ENCODE data around the gene TXNRD1.
"Not testable (repeated sequence)": the region's sequence is repeated elsewhere in the genome, so short reads cannot be mapped to it uniquely, and the experiment has no call there.

Gene TXNRD1

DNA sequence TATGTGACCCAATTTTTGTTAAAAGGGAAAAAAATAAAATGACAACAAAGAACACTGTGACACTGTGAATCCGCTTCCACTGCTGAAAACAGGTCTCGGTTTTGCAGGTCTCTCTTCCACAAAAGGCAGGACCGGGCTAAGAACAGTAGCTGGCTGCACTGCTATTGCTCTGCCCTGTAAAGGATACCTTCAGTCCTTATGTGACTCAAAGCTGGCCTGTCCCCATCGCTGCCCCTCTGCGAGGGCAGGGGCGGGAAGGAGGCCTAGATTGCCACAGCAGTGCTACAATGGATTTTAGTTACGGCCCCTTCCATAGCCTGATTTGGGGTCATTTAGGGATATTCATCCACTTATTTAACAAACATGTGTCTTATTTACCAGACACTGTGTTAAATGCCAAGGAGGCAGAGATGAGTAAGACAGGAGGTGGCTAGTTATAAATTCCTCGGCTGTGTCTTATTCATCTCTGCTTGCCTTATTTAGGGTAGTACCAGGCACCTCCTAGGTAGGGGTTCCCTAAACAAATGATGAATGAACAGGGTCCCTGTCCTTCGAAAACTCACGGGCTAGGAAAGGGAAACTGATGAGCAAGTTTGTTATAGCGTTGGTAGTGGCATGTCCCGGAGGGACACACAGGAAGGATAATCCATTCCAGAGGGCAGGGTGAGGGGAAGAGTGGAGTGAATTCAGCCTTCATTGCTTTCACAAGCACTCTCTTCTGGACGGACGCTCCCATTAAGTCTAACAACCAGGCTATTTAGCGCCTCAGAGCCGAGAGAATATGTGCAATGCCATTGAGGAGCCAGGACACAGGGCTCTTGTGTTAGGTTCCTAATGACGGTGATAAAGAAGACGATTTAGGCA is 161.3 kb downstream of the TXNRD1 start:
- no peak for DNase-seq

DNA sequence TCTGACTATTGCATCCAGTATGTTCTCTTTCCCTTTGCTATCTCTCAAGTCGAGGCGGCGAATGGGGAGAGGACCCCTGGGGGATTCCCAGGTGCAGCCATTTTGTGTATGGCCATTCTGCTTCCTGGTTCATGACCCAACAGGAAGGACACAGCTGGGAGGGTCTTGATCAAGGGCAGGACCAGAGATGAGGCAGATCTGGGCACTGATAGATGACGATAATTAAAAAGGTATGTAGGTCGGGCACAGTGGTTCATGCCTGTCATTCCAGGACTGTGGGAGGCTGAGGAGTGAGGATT is 161.9 kb downstream of the TXNRD1 start:
- DNase-seq = no peak

DNA sequence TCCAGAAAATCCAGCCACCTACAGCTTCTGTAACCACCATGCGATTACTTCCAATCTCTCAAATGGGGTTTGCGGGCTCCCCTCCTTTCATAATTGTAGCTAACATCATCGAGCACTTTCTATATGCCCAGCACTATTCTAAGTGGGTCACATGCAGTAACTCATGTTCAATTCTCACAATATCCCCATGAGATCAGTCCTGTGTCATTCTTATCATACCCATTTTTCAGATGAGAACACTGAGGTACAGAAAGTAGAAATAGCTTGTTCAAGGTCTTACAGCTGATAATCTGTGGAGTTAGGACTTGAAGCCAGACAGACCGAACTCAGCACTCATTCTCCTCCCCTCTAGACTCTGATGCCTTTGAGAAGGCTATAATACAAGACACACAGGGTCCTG is 162.8 kb downstream of the TXNRD1 start:
- no peak for DNase-seq

DNA sequence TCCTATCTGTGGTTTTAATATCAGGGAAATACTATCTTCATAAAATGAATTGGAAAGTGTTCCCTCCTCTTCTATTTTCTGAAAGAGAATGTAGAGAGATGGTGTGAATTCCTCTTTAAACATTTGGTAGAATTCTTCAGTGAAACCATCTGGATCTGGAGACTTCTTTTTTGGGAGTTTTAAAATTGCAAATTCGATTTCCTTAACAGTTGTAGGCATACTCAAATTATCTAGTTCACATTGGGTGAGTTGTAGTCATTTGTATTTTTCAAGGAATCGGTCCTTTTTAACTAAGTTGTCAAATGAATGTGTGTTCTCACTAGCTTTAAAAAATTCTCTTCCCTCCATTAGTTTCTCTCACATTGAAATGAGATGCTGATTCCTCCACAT is 165.8 kb downstream of the TXNRD1 start:
- no peak for DNase-seq

DNA sequence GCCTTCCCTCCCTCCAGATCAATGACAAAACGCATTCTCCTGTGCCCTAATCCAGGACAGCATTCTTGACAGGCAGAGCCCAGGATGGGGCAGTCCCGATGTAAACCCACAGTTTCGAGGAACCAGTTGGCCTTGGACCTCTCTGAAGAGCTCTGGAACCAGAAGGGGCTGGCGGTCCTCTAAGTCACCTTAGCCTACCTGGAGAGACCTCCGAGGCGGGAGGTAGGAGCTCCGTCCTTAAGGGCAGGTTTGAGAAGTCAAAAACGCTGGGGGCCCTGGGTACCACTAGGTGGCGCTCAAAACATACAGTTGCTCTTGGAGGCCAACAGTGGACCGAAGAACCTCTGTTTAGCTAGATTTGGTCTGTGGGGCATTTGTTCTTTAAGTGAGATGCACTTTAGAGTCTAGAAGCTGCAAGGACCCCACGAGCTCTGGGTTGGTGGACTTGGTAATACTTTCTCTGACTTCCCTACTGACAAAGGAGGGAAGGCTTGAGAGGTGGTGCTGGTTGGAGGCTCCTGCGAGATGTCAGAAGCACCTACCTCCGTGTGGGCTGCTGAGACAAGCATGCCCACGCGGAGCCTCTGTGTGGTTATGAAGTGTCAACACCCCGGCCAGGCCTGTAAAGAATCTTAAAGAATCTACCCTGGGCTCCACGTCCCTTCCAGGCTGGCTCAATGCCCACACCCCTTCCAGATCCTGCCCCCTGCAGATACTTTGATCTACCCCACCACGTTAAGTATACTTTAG is 166.3 kb downstream of the TXNRD1 start:
- DNase-seq = peak; percentile 10

DNA sequence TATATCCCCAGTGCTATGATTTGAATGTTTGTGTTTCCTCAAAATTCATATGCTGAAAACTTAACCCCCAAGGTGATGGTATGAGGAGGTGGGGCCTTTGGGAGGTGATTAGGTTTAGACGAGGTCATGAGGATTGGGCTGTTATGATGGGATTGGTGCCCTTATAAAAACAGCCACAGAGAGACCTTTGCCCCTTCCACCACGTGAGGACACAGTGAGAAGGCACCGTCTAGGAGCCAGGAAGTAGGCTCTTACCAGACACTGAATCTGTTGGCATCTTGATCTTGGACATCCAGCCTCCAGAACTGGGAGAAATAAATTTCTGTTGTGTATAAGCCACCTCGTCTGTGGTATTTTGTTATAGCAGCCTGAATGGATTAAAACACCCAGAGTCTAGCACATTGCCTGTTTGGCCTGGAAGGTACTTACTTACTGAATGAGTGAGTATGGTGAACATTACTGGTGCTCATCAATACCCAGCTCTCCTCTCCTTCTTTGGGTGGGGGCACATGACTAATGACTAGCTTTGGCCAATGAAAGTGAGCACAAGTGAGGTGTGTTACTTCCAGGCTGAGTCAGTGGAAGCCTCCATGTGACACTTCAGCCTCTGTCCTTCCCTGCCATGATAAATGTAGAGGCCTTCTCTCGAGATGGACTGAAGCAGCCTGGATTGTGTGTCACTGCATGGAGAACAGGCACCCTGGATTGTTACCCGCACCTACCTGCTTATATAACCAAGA is 168.7 kb downstream of the TXNRD1 start:
- no peak for DNase-seq

DNA sequence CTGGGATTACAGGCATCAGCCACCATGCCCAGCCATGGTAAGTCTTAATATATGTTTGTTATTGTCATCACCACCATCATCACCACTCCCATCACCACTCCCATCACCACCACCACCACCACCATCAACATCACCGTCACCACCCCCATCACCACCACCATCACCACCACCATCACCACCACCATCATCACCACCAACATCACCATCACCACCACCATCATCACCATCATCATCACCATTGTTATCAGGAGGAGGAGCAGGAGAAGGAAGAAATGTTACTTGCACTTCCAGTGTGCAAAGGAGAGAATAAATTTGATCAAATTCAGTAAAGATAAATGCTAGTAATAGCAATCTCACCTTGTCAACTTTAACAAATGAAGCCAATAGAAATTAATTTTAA is 169.9 kb downstream of the TXNRD1 start:
- no peak for DNase-seq

DNA sequence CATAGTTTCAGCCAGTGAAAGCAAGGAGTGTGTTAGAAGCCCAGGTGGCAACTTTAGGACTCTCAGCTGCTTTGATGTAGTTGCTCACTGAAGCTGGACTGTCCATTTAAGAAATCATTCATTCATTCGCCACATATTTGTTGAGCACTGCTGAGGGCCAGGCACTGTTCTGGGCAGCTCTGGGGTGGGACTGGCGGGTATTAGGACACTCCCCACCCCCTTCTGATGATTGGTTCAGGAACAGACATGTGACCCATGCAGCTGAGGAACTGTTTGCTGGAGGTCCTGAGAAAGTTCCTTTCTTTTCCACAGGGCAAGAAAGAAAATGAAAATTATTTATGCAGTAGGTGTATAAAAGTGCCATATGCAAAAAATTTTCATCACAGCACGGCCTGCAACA is 170.9 kb downstream of the TXNRD1 start:
- DNase-seq = no peak

DNA sequence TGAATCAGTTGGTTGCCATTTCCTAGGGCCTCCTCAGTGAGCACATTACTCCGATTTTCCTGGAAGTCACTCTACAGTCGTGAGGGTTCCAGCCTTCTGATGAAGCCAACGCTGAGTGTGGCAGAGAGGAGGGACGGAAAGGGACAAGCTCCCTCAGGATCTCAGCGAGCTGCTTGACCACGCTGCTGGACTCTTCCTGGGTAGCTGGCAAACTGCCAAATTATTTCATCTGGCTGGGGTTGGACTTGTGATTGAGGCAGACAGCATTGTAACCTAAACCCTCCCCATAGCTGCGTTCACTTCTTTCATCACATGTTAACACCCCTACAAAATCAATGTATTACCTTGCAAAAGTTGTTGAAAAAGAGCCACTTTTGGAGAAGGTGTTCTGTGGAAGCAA is 171.6 kb downstream of the TXNRD1 start:
- no peak for DNase-seq

DNA sequence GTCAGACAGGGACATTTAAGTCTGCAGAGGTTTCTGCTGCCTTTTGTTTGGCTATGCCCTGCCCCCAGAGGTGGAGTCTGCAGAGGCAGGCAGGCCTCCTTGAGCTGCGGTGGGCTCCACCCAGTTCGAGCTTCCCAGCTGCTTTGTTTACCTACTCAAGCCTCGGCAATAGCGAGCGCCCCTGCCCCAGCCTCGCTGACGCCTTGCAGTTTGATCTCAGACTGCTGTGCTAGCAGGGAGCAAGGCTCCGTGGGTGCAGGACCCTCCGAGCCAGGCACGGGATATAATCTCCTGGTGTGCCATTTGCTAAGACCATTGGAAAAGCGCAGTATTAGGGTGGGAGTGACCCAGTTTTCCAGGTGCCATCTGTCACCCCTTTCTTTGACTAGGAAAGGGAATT is 178.5 kb downstream of the TXNRD1 start:
- not testable (repeated sequence) for DNase-seq
